SK-N-SH (cell line): ENCODE measurements around the gene CPLX1. TPM values are rescaled to one million over a fixed set of nuclear protein-coding genes. Genes with fewer than 3 reads are reported as not detected.
A peak's percentile ranks its signal among the peaks of the same experiment; 100 is the strongest.

ENCODE experiments used
- CTCF ChIA-PET: fragments of 300-600, 350-600 bp; formaldehyde crosslinking; extraction: SDS; loops from one replicate; lab custom pipeline; 2021; lab: Yijun Ruan, JAX
- POLR2A ChIA-PET: fragments of 350-600 bp; sonication (Branson Sonifier 250); formaldehyde crosslinking; extraction: SDS; loops from one replicate; lab custom pipeline; 2020; ENCODE audit warnings: antibody characterized with exemption, inconsistent platforms; lab: Yijun Ruan, JAX
- DNase-seq: peaks from one replicate; pipeline ENCODE4 v3.0.0; 2012
- H2AFZ ChIP-seq: fragments of 200-600 bp; sonication (generic); 2 replicates; pipeline ENCODE4 v1.8.1; 2016; ENCODE audit warnings: antibody characterized with exemption, mild to moderate bottlenecking, low read depth
- H3F3A ChIP-seq: fragments of 200-600 bp; sonication (generic); replicated peaks from 2 replicates; pipeline ENCODE3; 2016; ENCODE audit warnings: antibody characterized with exemption, mild to moderate bottlenecking; ENCODE audit not compliant: insufficient read depth
- H3K27ac ChIP-seq, 2 experiments: fragments of 200-500 bp in 1 of 2; fragments of 200-600 bp in 1 of 2; sonication (Bioruptor generic) in 1 of 2; sonication (generic), shearing (Covaris generic) in 1 of 2; 2 replicates each; pipeline versions ENCODE4 v1.5.1 to v1.6.1; 2014 to 2016; ENCODE audit warnings: low read depth in 2 of 2, inconsistent platforms in 1 of 2, low read length in 1 of 2, mild to moderate bottlenecking in 1 of 2, mixed read lengths in 1 of 2
- H3K27me3 ChIP-seq: fragments of 200-600 bp; sonication (generic), shearing (Covaris generic); 2 replicates; pipeline ENCODE4 v1.6.1; 2016; ENCODE audit warnings: mixed run types; ENCODE audit not compliant: insufficient read depth
- H3K36me3 ChIP-seq, 2 experiments: fragments of 200-500 bp in 1 of 2; fragments of 200-600 bp in 1 of 2; sonication (Bioruptor generic) in 1 of 2; sonication (generic) in 1 of 2; replicated peaks in 1 of 2; 2 replicates each; pipeline versions ENCODE3 to v1.5.1; 2014 to 2016; ENCODE audit warnings: low read length in 1 of 2, mild to moderate bottlenecking in 1 of 2; ENCODE audit not compliant: insufficient read depth in 2 of 2, control insufficient read depth in 1 of 2
- H3K4me1 ChIP-seq, 2 experiments: fragments of 200-500 bp in 1 of 2; fragments of 200-600 bp in 1 of 2; sonication (Bioruptor generic) in 1 of 2; sonication (generic), shearing (Covaris generic) in 1 of 2; 2 replicates each; pipeline versions ENCODE4 v1.5.1 to v1.6.1; 2014 to 2016; ENCODE audit warnings: low read depth in 1 of 2, low read length in 1 of 2, mixed run types in 1 of 2; ENCODE audit not compliant: insufficient read depth in 2 of 2, control insufficient read depth in 1 of 2
- H3K4me2 ChIP-seq: fragments of 200-600 bp; sonication (generic), shearing (Covaris generic); 2 replicates; pipeline ENCODE4 v1.6.1; 2017; ENCODE audit warnings: mixed run types
- H3K4me3 ChIP-seq, 2 experiments: fragments of 200-500 bp in 1 of 2; fragments of 200-600 bp in 1 of 2; sonication (Bioruptor generic) in 1 of 2; sonication (generic), shearing (Covaris generic) in 1 of 2; 2 replicates each; pipeline versions ENCODE4 v1.5.1 to v1.8.1; 2014 to 2016; ENCODE audit warnings: low read depth in 2 of 2, inconsistent platforms in 1 of 2, low read length in 1 of 2, mild to moderate bottlenecking in 1 of 2, mixed read lengths in 1 of 2, moderate library complexity in 1 of 2
- H3K79me2 ChIP-seq: fragments of 200-600 bp; sonication (generic); 2 replicates; pipeline ENCODE4 v1.8.1; 2017; ENCODE audit warnings: mild to moderate bottlenecking; ENCODE audit not compliant: insufficient read depth
- H3K9ac ChIP-seq: fragments of 200-600 bp; sonication (generic); 2 replicates; pipeline ENCODE4 v1.6.1; 2017; ENCODE audit warnings: mixed run types
- H3K9me2 ChIP-seq: fragments of 200-600 bp; sonication (generic); 2 replicates; pipeline ENCODE4 v1.6.1; 2017; ENCODE audit warnings: mixed run types
- H3K9me3 ChIP-seq: fragments of 200-600 bp; sonication (generic); 2 replicates; pipeline ENCODE4 v1.6.1; 2017; ENCODE audit warnings: mixed run types, mild to moderate bottlenecking, moderate library complexity
- H4K20me1 ChIP-seq: fragments of 200-600 bp; sonication (generic); 2 replicates; pipeline ENCODE4 v1.6.1; 2017; ENCODE audit warnings: mild to moderate bottlenecking, mixed run types; ENCODE audit not compliant: insufficient read depth
- EP300 ChIP-seq, 2 experiments: IDR thresholded peaks; 2 replicates each; pipeline versions ENCODE4 v1.4.0 to v1.6.1; 2012; ENCODE audit warnings: borderline replicate concordance in 1 of 2, low read depth in 1 of 2, low read length in 1 of 2
- GABPA ChIP-seq: IDR thresholded peaks from 2 replicates; pipeline ENCODE4 v1.4.0; 2012; ENCODE audit warnings: low read depth, mild to moderate bottlenecking
- GATA2 ChIP-seq: sonication (generic); formaldehyde crosslinking; IDR thresholded peaks from 2 replicates; pipeline ENCODE4 v1.5.0; 2020; ENCODE audit warnings: mild to moderate bottlenecking, missing genetic modification reagents
- MXI1 ChIP-seq: IDR thresholded peaks from 2 replicates; pipeline ENCODE4 v1.6.1; 2012; ENCODE audit warnings: mild to moderate bottlenecking, low read depth, low read length, improper control_type of control experiment
- NFIC ChIP-seq: IDR thresholded peaks from 2 replicates; pipeline ENCODE4 v1.4.0; 2012; ENCODE audit warnings: borderline replicate concordance
- NRF1 ChIP-seq: IDR thresholded peaks from 2 replicates; pipeline ENCODE4 v1.6.1; 2012; ENCODE audit warnings: low read depth, mild to moderate bottlenecking, low read length
- POLR2AphosphoS5 ChIP-seq: IDR thresholded peaks from 2 replicates; pipeline ENCODE4 v1.6.1; 2012; ENCODE audit warnings: low read depth, low read length
- RAD21 ChIP-seq: IDR thresholded peaks from 2 replicates; pipeline ENCODE4 v1.6.1; 2012; ENCODE audit warnings: mild to moderate bottlenecking, low read length
- SIN3A ChIP-seq: IDR thresholded peaks from 2 replicates; pipeline ENCODE4 v1.6.1; 2012; ENCODE audit warnings: low read depth, mild to moderate bottlenecking, low read length, moderate library complexity, borderline replicate concordance
- TEAD4 ChIP-seq: IDR thresholded peaks from 2 replicates; pipeline ENCODE4 v1.4.0; 2012; ENCODE audit warnings: mild to moderate bottlenecking, borderline replicate concordance; ENCODE audit not compliant: insufficient read depth
- YY1 ChIP-seq: IDR thresholded peaks from 2 replicates; pipeline ENCODE4 v1.4.0; 2012; ENCODE audit warnings: low read depth, mild to moderate bottlenecking
- WGBS: methylation state at CpG from one replicate; pipeline ENCODE4 v1.1.6; 2017; ENCODE audit warnings: low lambda C conversion rate; 5-methylcytosine and 5-hydroxymethylcytosine counted together
- polyA plus RNA-seq, 3 experiments: library from polyadenylated mRNA; depleted of rRNA; stranded (reverse); fragments of >200 nt; gene quantifications; 2 replicates each; pipeline ENCODE4 v1.2.3, GENCODE V29; 2012
- TF ChIP-seq, protein P1 (sequence below): IDR thresholded peaks from 2 replicates; pipeline ENCODE4 v1.4.0; 2012; ENCODE audit warnings: low read depth, borderline replicate concordance
- TF ChIP-seq, protein P2 (sequence below): IDR thresholded peaks from 2 replicates; pipeline ENCODE4 v1.4.0; 2012; ENCODE audit warnings: low read depth
- TF ChIP-seq, protein P3 (sequence below): fragments of 150-350 bp; IDR thresholded peaks from 2 replicates; pipeline ENCODE4 v1.6.1; 2016; ENCODE audit warnings: mild to moderate bottlenecking, low read depth, low read length
- TF ChIP-seq, protein P4 (sequence below): IDR thresholded peaks from 2 replicates; pipeline ENCODE4 v1.6.1; 2012; ENCODE audit warnings: mild to moderate bottlenecking, low read depth, low read length, moderate library complexity

Gene CPLX1
- polyA plus RNA-seq, 1 of the 3 experiments (the other 2 are of a cell fraction) = 0.56 TPM

DNA sequence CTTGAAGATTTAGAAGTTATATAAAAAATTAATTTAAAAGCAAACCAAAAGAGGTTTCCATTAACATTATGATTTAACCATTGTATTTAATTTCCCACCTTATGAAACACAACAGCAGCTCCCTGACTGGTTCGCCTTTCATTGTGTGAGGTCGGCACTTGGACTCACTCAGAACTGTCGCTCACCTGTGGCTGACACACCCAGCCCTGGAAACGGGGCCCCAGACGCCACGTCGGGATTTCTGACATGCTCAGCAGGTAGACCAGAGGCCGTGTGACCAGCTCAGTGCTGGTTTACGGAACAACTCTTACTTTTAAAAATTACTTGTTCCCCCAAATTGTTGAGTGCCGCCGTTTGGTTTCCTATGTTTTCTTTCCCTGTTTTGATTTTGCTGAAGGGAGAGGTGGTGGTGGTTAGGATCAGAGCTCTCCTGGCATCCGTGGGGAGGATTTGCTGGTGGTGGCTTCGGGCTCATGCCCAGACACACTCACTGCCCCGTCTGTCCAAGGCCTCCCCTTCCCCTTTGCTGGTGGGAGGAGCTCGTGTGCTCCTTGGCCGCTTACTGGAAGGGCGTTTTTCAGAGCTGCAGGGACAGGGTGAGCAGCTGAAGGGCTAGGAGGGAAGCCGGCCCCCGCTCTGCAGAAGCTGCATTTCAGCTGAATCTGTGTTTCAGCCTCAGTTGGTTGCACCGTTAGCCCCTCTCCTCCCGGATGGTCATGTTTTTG lies 59.2 kb downstream of the CPLX1 start (continued):
- TF ChIP-seq NFIC = no peak
- TF ChIP-seq MXI1 = no peak
- TF ChIP-seq YY1 = no peak
- no peak for TF ChIP-seq RAD21
- no peak for TF ChIP-seq TEAD4
- TF ChIP-seq GATA2 (CRISPR knock-in tag) = no peak
- TF ChIP-seq, protein P1, sequence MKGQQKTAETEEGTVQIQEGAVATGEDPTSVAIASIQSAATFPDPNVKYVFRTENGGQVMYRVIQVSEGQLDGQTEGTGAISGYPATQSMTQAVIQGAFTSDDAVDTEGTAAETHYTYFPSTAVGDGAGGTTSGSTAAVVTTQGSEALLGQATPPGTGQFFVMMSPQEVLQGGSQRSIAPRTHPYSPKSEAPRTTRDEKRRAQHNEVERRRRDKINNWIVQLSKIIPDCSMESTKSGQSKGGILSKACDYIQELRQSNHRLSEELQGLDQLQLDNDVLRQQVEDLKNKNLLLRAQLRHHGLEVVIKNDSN = no peak
- TF ChIP-seq, all 33 proteins: peak for 0

DNA sequence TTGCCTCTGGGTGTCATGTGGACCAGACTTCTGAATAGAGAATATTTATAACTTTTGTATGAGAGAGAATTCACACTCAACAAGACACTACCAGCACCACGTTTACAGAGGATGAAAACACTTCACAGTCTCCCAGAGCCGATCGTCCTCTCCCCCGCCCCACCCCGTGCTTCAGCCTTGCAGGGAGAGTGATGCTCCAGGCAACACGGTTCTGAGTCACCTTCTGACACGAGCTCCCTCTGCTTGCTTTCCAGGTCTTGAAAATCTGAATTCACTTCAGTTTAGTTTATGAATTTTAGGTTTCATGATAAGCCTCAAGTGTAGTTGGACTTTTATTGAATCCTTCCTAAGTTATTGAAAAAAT lies 59.8 kb downstream of the CPLX1 start:
- Histone ChIP-seq H4K20me1 (peaks cover 74% of the 10 kb centered on the region), H3K27ac (0 out of 4 replicates have a peak overlapping the region, but pooled peaks of 1 of the 2 experiments have one; percentile 18), H3K79me2 (peaks cover 47% of the 10 kb centered on the region), H3K9me3 (no peaks in the 10 kb centered on the region), H3K27me3 (no peaks in the 10 kb centered on the region), H3K4me3 (no peak overlapping the region)
- DNase-seq = no peak
- peak; percentile 8; the same call in 1 of the 2 replicates for TF ChIP-seq POLR2AphosphoS5
- TF ChIP-seq, protein P2, sequence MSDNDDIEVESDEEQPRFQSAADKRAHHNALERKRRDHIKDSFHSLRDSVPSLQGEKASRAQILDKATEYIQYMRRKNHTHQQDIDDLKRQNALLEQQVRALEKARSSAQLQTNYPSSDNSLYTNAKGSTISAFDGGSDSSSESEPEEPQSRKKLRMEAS = no peak
- TF ChIP-seq, protein P3, sequence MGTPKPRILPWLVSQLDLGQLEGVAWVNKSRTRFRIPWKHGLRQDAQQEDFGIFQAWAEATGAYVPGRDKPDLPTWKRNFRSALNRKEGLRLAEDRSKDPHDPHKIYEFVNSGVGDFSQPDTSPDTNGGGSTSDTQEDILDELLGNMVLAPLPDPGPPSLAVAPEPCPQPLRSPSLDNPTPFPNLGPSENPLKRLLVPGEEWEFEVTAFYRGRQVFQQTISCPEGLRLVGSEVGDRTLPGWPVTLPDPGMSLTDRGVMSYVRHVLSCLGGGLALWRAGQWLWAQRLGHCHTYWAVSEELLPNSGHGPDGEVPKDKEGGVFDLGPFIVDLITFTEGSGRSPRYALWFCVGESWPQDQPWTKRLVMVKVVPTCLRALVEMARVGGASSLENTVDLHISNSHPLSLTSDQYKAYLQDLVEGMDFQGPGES = no peak
- TF ChIP-seq, all 33 proteins: peak for 1
- Histone ChIP-seq H2AFZ (no peak overlapping the region), H3F3A (peaks cover 24% of the 10 kb centered on the region), H3K36me3 (peaks cover 52 to 78% of the 10 kb centered on the region in 2 experiments), H3K4me1 (peaks cover 0 to 12% of the 10 kb centered on the region in 2 experiments; a peak in 1 of 4 replicates), H3K9ac (no peak overlapping the region), H3K9me2 (no peaks in the 10 kb centered on the region), H3K4me2 (no peak overlapping the region)
- WGBS = 79% methylated on average over 7 of the region's 7 CpGs
- ChIA-PET CTCF (interaction anchor here (3.4 kb wide), 1 partner anchor 24 kb away, joined by 16 read pairs; no protein-coding TSS in a partner anchor), POLR2A (no interaction called here)

DNA sequence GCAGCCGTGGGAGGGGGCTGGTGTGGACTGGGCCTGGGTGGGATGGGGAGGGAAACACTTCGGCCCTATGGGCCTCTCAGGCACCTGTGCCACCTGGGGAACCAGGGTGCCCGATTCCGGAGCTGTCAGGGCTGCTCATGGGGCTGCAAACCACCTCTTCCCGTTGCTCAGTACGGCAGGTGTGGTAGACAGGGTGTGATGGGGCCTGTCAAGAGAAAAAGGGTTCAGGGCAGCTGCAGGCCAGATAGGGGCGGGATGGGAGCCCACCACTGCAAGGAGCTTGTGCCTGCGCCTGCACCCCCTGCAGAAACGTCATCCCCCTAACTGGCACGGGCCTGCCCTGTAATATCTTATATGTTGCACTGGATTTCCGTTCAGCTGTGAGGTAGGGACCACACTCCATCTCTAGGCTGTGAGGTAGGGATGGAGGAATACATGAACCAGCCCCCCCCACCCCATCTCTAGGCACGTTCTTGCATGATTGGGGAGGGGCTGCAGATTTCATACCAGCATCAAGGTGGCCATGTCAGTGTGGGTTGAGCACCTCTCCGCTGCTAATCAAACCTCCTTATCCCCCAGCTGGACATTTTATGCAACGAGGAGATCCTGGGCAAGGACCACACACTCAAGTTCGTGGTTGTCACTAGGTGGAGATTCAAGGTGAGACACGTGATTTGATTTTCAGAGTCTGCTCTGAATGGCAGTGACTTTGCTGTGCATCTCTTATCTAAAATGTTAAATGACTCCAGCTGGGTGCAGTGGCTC lies 61.3 kb downstream of the CPLX1 start:
- Histone ChIP-seq H3K4me3 (no peak overlapping the region), H3K27me3 (no peaks in the 10 kb centered on the region), H4K20me1 (peaks cover 62% of the 10 kb centered on the region), H3K9me2 (no peaks in the 10 kb centered on the region), H3K9me3 (no peaks in the 10 kb centered on the region), H3K9ac (no peak overlapping the region), H3F3A (peaks cover 24% of the 10 kb centered on the region), H3K4me2 (no peak overlapping the region), H3K27ac (no peak overlapping the region), H2AFZ (no peak overlapping the region), H3K36me3 (peaks cover 51 to 82% of the 10 kb centered on the region in 2 experiments), H3K4me1 (peaks cover 0 to 11% of the 10 kb centered on the region in 2 experiments; a peak in 1 of 4 replicates), H3K79me2 (peaks cover 32% of the 10 kb centered on the region)
- ChIA-PET CTCF (interaction anchor here (0.8 to 3.6 kb wide), 2 partner anchors 22 to 81 kb away, joined by 3 to 18 read pairs; no protein-coding TSS in a partner anchor), POLR2A (interaction anchor here (1.0 to 1.2 kb wide), 2 partner anchors 9 to 17 kb away, joined by 3 to 5 read pairs; no protein-coding TSS in a partner anchor)
- DNase-seq = no peak
- WGBS = 95% methylated on average over 9 of the region's 16 CpGs
- no peak for TF ChIP-seq YY1
- TF ChIP-seq GABPA = no peak
- no peak for TF ChIP-seq NRF1
- no peak for TF ChIP-seq SIN3A
- no peak for TF ChIP-seq GATA2 (CRISPR knock-in tag)
- TF ChIP-seq, protein P4, sequence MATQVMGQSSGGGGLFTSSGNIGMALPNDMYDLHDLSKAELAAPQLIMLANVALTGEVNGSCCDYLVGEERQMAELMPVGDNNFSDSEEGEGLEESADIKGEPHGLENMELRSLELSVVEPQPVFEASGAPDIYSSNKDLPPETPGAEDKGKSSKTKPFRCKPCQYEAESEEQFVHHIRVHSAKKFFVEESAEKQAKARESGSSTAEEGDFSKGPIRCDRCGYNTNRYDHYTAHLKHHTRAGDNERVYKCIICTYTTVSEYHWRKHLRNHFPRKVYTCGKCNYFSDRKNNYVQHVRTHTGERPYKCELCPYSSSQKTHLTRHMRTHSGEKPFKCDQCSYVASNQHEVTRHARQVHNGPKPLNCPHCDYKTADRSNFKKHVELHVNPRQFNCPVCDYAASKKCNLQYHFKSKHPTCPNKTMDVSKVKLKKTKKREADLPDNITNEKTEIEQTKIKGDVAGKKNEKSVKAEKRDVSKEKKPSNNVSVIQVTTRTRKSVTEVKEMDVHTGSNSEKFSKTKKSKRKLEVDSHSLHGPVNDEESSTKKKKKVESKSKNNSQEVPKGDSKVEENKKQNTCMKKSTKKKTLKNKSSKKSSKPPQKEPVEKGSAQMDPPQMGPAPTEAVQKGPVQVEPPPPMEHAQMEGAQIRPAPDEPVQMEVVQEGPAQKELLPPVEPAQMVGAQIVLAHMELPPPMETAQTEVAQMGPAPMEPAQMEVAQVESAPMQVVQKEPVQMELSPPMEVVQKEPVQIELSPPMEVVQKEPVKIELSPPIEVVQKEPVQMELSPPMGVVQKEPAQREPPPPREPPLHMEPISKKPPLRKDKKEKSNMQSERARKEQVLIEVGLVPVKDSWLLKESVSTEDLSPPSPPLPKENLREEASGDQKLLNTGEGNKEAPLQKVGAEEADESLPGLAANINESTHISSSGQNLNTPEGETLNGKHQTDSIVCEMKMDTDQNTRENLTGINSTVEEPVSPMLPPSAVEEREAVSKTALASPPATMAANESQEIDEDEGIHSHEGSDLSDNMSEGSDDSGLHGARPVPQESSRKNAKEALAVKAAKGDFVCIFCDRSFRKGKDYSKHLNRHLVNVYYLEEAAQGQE = no peak
- no peak for TF ChIP-seq EP300 (IDR thresholded peaks at IDR 0.05; ENCODE audit: borderline replicate concordance in 1 of 2, low read depth in 1 of 2, low read length in 1 of 2)
